Stimulated activated CD4-positive, alpha-beta T cell treated with anti-CD3 and anti-CD28 coated beads, Interleukin-2, amount 100 ng/mL, for 24 hours (primary cell): ENCODE results near the gene ATL1.
"Not testable (repeated sequence)": the region's sequence is repeated elsewhere in the genome, so short reads cannot be mapped to it uniquely, and the experiment has no call there.

Source experiments
- DNase-seq, 2 donors: peaks; one replicate each; pipeline ENCODE4 v3.0.0-alpha.2; 2020

Gene ATL1

DNA sequence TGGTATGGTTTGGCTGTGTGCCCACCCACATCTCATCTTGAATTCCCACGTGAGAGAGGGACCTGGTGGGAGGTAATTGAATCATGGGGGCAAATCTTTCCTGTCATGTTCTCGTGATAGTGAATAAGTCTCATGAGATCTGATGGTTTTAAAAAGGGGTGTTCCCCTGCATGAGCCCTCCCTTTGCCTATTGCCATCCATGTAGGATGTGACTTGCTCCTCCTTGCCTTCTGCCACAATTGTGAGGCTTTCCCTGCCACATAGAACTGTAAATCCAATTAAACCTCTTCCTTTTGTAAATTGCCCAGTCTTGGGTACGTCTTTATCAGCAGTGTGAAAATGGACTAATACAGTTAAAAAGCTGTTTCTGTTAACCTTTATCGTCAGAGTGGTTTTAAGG, 21.9 kb upstream of the ATL1 start:
- not testable (repeated sequence) for DNase-seq

DNA sequence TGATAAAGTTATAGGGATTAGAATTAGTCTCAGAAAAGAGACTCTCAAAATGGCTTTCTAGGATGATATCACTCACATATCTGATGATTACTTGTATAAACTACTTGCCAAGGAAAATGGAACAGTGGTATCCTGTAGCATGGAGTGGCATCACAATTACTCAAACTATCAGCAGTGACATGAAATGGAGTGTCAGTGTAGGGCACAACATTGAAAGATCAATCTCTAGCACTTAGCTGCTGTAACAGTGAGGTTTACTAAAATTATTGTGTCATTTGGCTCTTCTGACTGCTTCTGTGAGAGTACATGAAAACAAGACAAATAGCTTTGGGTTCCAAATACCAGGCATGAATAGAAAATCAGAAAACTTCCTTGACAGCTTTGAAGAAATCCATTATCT, 20.9 kb upstream of the ATL1 start:
- no peak for DNase-seq

- no peak for DNase-seq
Measured at GRCh38 chr14:50541159-50541567, 18.8 kb upstream of the ATL1 start.

DNA sequence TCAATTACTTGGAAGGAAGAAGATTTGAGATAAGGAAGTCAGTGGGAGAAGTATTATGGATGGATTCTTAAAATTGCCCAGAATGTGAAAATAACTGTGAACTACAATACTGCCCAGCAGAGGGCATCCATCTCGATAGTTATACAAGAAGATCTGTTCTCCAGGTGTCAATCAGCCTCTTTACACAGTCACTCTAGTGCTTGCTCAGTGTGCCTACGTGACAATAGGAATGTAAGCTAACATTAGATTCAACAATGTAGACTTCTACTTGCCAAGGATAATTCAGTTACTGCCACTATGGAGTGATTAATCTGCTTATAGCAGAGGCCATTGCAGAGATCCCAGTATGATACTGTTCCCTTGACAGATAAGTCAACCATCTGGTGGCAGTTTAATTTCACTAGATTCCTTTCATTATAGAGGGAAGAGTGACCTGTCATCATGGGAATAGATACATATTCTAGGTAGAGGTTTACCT, 17.0 kb upstream of the ATL1 start:
- peak in 1 of 2 donors; percentile 47 for DNase-seq

- no peak for DNase-seq
Measured at GRCh38 chr14:50544911-50545310, 15.0 kb upstream of the ATL1 start.

GRCh38 chr14:50545618-50546017, 14.3 kb upstream of the ATL1 start:
- DNase-seq, result no peak

- DNase-seq, result no peak
Measured at GRCh38 chr14:50550294-50550693, 9.7 kb upstream of the ATL1 start.

DNA sequence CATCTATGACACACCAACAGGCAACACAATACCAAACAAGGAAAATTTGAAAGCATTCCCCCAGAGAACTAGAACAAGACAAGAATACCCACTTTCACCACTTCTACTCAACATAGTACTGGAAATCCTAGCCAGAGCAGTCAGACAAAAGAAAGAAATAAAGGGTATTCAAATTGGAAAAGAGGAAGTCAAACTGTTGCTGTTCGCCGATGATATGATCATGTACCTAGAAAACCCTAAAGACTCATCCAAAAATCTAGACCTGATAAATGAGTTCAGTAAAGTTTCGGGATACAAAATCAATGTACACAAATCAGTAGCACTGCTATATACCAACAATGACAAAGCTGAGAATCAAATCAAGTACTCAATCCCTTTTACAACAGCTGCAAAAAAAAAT, 8.1 kb upstream of the ATL1 start:
- no peak for DNase-seq

- not testable (repeated sequence) for DNase-seq
Measured at GRCh38 chr14:50552796-50553195, 7.1 kb upstream of the ATL1 start.

DNA sequence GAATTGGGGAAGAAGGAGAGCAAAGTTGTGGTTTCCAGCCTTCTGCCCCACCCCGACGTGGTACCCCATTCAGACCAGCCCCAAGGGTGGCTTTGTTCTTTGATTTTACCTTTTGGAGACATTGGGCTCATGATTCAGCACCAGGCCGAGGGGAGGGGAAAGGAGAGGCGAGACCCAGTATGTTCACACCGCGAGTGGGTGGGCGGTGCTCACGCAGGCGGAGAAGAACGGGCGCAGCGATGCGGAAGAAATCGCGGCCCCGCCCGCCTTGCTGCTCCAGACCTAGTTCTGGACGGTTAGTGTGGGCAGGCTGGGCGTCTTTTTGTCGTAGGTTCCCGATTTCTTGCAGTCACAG, 963 bp downstream of the ATL1 start:
- DNase-seq, result peak; percentile 72 to 74

GRCh38 chr14:50562841-50563240, 2.9 kb downstream of the ATL1 start:
- no peak for DNase-seq

GRCh38 chr14:50569714-50570274, 9.8 kb downstream of the ATL1 start:
- no peak for DNase-seq

DNA sequence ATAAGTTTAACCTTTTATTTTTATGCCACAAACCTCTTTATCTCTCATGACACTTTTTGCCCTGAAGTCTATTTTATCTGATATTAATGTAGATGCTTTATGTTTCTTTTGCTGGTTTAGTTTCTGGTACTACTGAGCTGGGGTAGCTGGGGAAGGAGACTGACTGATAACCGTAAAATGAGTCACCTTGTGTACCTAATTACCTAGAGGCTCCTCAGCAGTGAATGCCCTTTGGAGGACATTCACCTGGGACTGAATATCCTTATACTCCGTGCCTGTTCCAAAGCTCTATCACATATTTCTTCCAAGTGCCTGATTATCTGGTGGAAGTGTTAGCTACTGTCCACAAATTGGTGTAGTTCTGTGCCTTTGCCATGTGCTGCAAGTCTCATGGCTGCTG, 13.9 kb downstream of the ATL1 start:
- DNase-seq, result no peak

DNA sequence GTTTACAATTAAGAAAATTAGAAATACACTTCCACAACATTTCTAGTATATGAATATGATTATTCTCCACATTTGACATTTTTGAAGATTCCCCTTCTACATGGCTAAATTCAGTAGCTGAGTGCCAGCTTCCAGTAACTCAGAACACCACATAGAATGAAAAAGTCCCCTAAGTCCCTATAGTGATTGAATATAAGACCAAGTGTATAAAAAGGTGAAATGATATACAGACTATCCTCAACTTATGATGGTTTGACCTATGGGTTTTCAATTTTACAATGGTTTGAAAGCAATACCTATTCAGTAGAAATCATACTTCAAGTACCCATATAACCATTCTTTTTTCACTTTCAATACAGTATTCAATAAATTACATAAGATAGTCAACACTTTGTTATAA, 15.8 kb downstream of the ATL1 start:
- no peak for DNase-seq

GRCh38 chr14:50577982-50578381, 18.0 kb downstream of the ATL1 start:
- no peak for DNase-seq

- DNase-seq, result no peak
Measured at GRCh38 chr14:50578433-50578832, 18.5 kb downstream of the ATL1 start.

DNA sequence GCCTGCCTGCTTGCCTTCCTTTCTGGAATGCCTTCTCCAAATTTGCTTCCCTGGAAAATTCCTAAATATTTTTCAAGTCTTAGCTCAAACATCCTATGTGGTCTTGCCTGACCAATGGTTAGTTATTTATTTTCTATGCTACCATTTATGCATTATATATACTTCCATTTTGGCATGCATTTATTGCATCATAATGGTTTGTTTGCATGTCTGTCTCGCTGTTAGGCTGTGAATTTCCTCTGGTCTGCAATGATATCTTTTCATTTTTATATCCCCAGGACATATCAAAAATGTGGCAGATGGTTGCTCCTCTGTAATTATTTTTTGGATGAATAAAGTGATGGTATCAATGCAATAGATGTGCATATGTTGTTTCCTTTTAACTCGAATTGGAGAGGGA, 30.5 kb downstream of the ATL1 start:
- DNase-seq, result no peak

DNA sequence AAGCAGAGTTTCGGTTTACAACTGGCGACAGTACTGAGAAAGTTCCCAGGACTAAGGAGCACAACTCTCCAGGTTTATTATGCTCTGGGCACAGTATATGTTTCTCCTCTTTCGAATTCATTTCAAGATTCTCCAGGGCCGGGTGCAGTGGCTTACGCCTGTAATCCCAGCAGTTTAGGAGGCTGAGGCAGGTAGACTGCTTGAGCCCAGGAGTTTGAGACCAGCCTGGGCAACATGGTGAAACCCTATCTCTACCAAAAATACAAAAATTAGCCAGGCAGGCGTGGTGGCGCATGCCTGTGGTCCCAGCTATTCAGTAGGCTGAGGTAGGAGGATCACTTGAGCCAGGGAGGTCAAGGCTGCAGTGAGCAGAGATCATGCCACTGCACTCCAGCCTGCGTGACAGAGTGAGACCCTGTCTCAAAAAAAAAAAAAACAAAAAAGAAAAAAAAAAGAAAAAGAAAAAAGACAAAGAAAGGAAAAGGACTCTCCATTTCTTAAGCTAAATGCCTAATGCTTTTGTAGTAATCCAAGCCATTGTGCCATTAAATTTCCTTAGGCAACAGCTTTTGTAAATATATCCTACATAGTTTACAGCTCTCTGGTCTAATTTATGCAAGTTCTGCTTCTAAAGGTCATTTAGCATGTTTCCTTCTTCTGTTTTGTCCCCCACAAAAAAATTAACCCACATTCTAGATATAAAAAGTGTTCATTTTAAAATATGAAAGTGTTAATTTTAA, 34.8 kb downstream of the ATL1 start:
- no peak for DNase-seq

- no peak for DNase-seq
Measured at GRCh38 chr14:50598765-50599164, 38.8 kb downstream of the ATL1 start.

DNA sequence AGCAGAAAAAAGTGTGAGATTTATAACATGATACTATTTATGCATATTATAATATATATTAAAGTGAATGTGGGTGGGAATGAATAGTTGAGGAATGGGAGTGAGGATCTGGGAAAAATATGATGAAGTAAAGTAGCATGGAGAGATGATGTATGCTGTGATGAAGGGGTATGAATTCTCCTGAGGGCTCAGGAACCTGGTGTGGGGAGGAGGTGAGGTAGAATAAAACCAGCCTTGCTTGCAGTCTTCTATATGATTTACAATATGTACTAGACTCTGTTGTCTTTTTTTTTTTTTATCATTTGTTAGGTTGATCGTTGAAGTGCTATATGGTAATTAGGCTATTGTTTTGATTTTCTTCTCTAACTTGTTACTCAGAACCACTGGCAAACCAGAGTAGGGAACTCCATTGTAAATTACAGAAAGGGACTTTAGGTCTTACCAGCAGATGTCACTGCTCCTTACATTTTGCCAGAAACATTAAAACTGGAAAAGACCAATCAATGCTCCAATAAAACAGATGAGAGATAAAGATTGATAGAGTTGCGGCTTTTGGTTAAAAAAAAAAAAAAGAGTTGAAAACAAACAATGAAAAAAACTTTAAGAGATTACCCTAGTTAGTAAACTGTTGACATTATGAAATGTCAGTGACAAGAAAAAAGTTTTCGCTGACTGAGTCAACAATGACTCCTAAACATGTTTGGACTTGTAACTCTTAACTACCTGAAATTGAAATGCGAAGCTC, 39.9 kb downstream of the ATL1 start:
- DNase-seq, result no peak

DNA sequence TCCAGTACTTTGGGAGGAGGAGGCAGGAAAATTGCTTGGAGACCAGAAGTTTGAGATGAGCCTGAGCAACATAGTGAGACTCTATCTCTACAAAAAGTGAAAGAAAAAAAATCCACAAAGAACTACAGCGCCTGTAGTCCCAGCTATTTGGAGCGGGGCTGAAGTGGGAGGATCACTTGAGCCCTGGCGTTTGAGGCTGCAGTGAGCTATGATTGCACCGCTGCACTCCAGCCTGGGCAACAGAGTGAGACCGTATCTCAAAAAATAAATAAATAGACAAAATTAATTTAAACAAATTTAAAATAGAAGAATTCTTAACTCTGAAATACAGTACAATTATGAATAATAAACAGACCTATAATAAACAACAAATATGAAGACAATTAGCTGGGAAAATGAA, 40.9 kb downstream of the ATL1 start:
- DNase-seq, result no peak

DNA sequence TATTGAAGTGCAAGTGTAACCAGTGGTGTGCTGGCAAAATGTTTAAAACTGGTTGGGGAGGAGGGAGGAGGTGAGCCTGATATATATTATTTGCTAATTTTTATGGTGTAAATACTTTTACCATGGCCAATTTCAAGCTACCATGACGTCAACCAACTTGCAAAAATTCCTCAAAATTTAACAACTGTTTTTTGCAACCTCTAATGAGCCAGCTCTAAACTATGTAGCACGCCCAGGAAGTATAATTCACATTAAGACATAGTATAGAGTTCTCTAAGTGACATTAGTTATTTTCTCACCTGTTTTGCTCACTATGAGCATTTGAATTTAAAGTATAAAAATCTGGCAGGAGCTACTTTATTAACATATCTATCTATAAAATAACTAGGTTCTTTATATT, 41.4 kb downstream of the ATL1 start:
- no peak for DNase-seq

GRCh38 chr14:50602035-50602434, 42.1 kb downstream of the ATL1 start:
- DNase-seq, result no peak

- DNase-seq, result no peak
Measured at GRCh38 chr14:50603565-50603964, 43.6 kb downstream of the ATL1 start.
